NCI-H446 (cell line): ENCODE results near the gene PLCD1.
"Not testable (repeated sequence)": the region's sequence is repeated elsewhere in the genome, so short reads cannot be mapped to it uniquely, and the experiment has no call there.

Experiments
- DNase-seq, 2 experiments: peaks; one replicate each; lab custom pipeline; 2025; lab: John Stamatoyannopoulos, UW

The PLCD1 gene

GRCh38 chr3:38029400-38030125 lies at the start of gene PLCD1:
PLCD1 (minus strand) TSS chr3:38029642; CDS start chr3:38029539, 103 bp downstream.
- DNase-seq: no peak

DNA sequence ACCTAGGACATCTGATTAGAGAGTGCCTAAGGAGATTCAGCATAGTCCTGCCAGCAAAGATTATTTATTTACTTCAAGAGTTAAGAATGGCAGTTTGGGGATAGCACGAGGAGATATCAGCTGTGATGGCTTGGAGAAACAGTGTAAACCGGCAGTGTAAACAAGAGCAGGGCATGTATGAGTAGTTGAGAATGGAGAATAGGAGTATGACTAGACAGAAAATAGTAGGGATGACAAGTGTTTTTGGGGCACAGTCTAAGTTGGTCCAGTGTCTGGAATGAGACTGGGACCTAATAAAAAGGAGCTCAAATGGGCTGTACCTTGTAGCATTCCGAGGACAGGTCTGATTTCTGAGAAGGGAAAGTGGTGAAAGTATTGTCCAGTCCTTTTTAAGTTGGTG lies 47.6 kb upstream of the PLCD1 start:
- DNase-seq: not testable (repeated sequence)

DNA sequence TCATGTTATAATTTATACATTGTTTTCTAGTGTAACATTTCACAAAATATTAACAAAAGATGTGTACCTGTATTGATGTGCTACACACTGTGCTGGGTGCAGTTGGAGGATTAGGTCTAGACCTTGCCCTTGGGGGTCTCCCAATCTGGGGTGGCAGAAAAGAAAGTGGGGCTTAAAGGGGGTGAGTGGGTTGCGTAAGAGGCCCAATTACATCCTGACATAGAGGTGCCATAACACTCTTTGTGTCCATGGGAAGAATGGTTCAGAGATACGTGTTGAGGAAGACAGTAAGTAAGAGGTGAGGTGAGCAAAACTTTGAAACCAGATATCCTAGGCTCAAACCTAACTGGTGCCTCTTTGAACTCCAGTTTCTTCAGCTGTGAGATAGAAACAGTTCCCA lies 40.6 kb upstream of the PLCD1 start:
- DNase-seq: no peak

DNA sequence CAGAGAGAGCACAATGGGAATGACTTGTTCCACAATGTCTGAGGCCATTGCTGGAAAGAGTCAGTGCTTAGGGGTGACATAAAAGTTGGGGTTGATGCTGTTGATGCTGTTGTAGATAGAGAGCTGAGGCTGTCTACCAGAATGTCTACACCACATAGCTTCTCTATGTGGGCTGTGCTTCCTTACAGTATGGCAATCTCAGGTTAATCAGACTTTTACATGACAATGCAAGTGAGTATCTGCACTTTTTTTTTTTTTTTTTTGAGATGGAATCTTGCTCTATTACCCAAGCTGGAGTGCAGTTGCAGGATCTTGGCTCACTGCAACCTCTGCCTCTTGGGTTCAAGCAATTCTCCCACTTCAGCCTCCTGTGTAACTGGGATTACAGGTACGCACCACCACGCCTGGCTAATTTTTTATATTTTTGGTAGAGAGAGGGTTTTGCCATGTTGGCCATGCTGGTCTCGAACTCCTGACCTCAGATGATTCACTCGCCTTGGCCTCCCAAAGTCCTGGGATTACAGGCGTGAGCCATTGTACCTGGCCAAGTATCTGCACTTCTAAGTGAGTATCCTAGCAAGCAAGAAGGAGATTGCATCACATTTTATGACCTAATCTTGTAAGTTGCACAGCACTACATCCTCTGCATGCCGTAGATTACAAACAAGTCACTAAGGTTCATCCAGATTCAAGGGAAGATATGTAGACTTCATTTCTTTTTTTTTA lies 38.2 kb upstream of the PLCD1 start:
- no peak for DNase-seq

- not testable (repeated sequence) for DNase-seq
Measured at GRCh38 chr3:38064453-38064852, 35.0 kb upstream of the PLCD1 start.

DNA sequence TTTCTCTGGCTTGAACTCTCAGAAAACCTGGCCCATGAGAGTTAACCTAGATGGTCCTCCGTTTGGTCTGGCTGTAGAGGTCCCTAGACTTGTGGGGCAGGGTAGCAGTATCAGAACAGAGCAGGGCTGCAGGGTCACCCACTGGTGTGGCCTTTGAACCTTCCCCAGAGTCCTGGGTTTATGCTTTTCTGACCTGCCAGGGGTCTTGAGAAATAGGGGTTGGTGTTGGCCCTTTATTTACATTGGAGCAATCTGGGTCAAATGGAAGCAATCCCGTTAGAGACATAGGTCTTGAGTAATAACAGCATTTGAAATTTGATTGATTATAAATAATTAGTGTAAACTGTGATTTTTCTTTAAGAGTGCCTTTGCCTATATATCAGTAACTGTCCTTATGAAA lies 33.4 kb upstream of the PLCD1 start:
- DNase-seq: no peak

GRCh38 chr3:38059591-38059990 lies 30.1 kb upstream of the PLCD1 start:
- no peak for DNase-seq

- DNase-seq: no peak
Measured at GRCh38 chr3:38059148-38059547, 29.7 kb upstream of the PLCD1 start.

DNA sequence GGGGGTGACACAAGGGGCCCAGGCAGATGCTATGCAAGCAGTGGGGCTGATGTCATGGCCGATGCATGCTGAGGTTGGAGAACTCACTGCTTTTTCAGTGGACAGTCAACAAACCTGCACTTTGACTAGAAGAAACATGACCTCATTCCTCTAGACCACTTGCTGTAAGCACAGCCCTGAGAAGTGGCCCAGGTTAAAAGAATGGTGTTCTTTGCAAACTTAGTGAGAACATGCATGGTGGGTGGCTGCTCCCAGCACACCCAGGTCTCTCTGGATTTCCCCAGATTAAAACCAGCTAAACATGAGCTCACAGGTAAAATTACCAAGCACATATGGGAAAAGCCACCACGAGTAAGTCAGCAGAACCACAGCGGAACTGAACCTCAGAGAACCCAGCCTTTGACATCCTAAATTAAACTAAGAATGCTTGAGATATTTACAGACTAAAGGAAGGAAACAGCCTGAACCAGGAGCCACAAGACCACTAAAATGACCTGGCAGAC lies 25.1 kb upstream of the PLCD1 start:
- no peak for DNase-seq

GRCh38 chr3:38053813-38054498 lies 24.5 kb upstream of the PLCD1 start:
- DNase-seq: not testable (repeated sequence)

GRCh38 chr3:38053286-38053685 lies 23.8 kb upstream of the PLCD1 start:
- DNase-seq: not testable (repeated sequence)

GRCh38 chr3:38051131-38051530 lies 21.7 kb upstream of the PLCD1 start:
- DNase-seq: no peak

- DNase-seq: no peak
Measured at GRCh38 chr3:38049358-38050126, 20.1 kb upstream of the PLCD1 start.

GRCh38 chr3:38047896-38048295 lies 18.5 kb upstream of the PLCD1 start:
- no peak for DNase-seq

DNA sequence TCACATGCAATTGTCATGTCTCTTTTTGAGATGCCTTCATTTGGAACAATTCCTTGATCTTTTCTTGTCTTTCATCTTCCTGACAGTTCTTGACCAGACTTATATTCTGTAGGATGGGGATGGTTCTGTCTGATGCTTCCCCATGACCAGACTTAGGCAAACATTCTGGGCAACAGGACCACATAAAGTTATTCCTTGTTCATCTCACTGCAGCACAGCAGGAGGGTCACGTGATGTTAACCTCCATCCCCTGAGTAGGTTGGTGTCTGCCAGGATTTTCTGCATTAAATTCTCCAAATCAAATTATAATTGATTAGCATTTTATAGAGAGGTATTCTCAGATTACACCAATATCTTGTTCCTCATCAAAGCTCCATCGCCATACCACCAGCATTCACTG lies 17.4 kb upstream of the PLCD1 start:
- DNase-seq: no peak

DNA sequence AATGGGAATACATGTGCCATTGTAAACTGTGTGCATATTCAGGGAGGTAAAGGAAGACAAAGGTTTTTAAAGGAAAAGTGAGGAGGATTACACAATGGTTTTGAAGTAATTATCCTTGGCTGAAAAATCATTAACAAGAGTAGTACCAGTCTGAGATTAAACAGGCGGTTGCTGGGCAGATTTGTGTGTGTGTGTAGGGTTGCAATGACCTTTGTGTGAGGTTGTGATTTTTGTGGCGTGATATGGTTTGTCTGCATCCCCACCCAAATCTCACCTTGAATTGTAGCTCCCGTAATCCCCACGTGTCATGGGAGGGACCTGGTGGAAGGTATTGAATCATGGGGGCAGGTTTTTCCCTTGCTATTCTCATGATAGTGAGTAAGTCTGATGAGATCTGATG lies 16.6 kb upstream of the PLCD1 start:
- no peak for DNase-seq

DNA sequence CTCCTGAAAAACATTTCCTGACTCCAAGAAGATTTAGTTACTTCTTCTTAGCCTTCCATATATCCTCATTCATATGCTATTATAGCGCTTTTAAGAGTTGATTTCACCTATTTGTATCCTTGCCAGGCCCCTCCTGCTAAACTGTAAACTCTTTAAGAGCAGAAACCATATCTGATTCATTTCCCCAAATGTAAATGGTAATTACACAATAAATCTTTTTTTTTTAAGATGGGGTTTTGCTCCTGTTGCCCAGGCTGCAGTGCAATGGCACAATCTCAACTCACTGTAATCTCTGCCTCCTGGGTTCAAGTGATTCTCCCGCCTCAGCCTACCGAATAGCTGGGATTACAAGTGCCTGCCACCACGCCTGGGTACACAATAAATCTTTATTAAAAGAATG lies 14.0 kb upstream of the PLCD1 start:
- no peak for DNase-seq

DNA sequence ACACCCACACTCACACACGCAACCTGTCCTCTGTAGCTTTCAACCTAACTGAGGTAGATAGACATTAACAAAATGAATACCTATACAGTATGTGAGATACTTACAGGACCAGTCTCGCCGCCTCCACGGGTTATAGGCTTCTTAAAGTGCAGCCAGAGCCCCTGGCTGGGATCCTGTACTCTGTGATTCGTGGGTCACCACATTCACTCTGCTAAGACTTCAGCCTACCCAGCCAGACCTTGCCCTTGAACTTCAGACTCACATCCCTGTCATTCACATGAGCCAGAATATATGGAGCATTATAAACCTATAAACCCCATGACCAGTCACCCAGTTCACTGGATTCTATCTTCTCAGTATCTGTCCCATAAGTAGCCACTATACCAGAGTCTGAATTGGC lies 11.0 kb upstream of the PLCD1 start:
- DNase-seq: no peak

- DNase-seq: no peak
Measured at GRCh38 chr3:38039899-38040261, 10.4 kb upstream of the PLCD1 start.

- DNase-seq: no peak
Measured at GRCh38 chr3:38039101-38039898, 9.9 kb upstream of the PLCD1 start, which contains the start of gene DLEC1. DLEC1 (plus strand) TSS chr3:38039208; CDS start chr3:38039226, 18 bp downstream.

DNA sequence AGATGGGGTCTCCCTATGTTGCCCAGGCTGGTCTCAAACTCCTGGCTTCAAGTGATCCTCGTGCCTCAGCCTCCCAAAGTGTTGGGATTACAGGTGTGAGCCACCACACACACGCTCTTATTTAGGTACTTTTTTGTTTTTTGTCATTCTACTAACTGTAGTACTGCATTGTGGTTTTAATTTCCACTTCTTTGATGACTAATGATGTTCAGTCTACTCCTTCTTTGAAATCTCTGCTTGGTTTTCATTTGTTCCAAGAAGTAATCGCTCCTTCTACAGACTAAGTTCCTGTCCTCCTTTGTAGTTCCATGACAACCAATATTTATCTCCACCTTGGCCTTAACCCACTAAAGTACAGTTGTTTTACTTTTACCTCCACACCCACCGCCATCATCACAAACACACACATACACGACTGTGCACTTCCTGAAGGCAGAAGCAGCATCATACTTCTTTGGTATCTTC lies 9.0 kb upstream of the PLCD1 start:
- DNase-seq: no peak
